HepG2 (cell line): ENCODE results near the gene SNX22. TPM values are rescaled to one million over a fixed set of nuclear protein-coding genes. Genes with fewer than 3 reads are reported as not detected.

Source experiments
- ATAC-seq: fragments of 200-7000 bp; cut with Tn5 transposase; 3 replicates; pipeline ENCODE4 v1.9.1; 2020; ENCODE audit warnings: mild to moderate bottlenecking, moderate library complexity
- BruUV-seq: library from RNA; stranded (reverse); fragments of 400-500 nt; replicated peaks from 2 replicates; lab custom pipeline; 2021; lab: Mats Ljungman, UMichigan
- CTCF ChIA-PET: fragments of 300-600 bp; formaldehyde crosslinking; extraction: SDS; loops from one replicate; lab custom pipeline; 2021; ENCODE audit warnings: low total read pairs, inconsistent platforms, low intra/inter-chr PET ratio; lab: Yijun Ruan, JAX
- POLR2A ChIA-PET: fragments of 350-600 bp; sonication (Branson Sonifier 250); formaldehyde crosslinking; loops from one replicate; lab custom pipeline; 2020; ENCODE audit warnings: antibody characterized with exemption, inconsistent platforms; lab: Yijun Ruan, JAX
- DNase-seq: peaks from one replicate; pipeline ENCODE4 v3.0.0-alpha.2; 2015; ENCODE audit warnings: low spot score
- FAIRE-seq: peaks from 3 replicates; lab custom pipeline; 2011; peaks lifted over from hg19 to GRCh38; lab: Jason Lieb, UNC
- H2AFZ ChIP-seq: one replicate; pipeline ENCODE4 v1.6.1; 2011; ENCODE audit warnings: low read length, inconsistent platforms
- H3K27ac ChIP-seq: fragments of 300-600 bp; 3 replicates; pipeline ENCODE4 v1.8.0; 2011; ENCODE audit warnings: mixed run types, mild to moderate bottlenecking, mixed read lengths, low read length, inconsistent platforms; ENCODE audit not compliant: insufficient read depth; ENCODE audit errors: extremely low read length
- H3K27me3 ChIP-seq, 2 experiments: fragments of 200-600 bp in 1 of 2; 2 replicates in 1 of 2; 3 replicates in 1 of 2; pipeline versions ENCODE4 v1.6.0 to v1.8.0; 2011; ENCODE audit warnings: low read length in 2 of 2, mild to moderate bottlenecking in 2 of 2, moderate library complexity in 2 of 2, inconsistent platforms in 1 of 2; ENCODE audit not compliant: insufficient read depth in 2 of 2, control insufficient read depth in 1 of 2
- H3K36me3 ChIP-seq, 2 experiments: fragments of 200-600 bp in 1 of 2; replicated peaks in 1 of 2; 2 replicates in 1 of 2; 3 replicates in 1 of 2; pipeline versions ENCODE4 v1.5.1 to v1.8.0; 2011; ENCODE audit warnings: low read length in 2 of 2, inconsistent platforms in 1 of 2; ENCODE audit not compliant: insufficient read depth in 2 of 2, control insufficient read depth in 1 of 2
- H3K4me1 ChIP-seq: 2 replicates; pipeline ENCODE4 v1.5.1; 2012; ENCODE audit warnings: low read length, inconsistent platforms; ENCODE audit not compliant: insufficient read depth
- H3K4me2 ChIP-seq: 2 replicates; pipeline ENCODE4 v1.6.0; 2011; ENCODE audit warnings: low read depth, low read length, inconsistent platforms
- H3K4me3 ChIP-seq, 3 experiments: fragments of 200-600 bp in 1 of 3; sonication (generic), shearing (Covaris generic) in 1 of 3; replicated peaks in 1 of 3; 2 replicates each; pipeline ENCODE4 v1.5.1; 2011 to 2016; ENCODE audit warnings: low read length in 3 of 3, inconsistent platforms in 2 of 3, low read depth in 2 of 3, mild to moderate bottlenecking in 2 of 3, control low read depth in 1 of 3, mixed read lengths in 1 of 3; ENCODE audit not compliant: insufficient read depth in 1 of 3
- H3K79me2 ChIP-seq: one replicate; pipeline ENCODE4 v1.6.1; 2011; ENCODE audit warnings: low read length, inconsistent platforms; ENCODE audit not compliant: insufficient read depth
- H3K9ac ChIP-seq: 2 replicates; pipeline ENCODE4 v1.6.0; 2011; ENCODE audit warnings: mild to moderate bottlenecking, low read depth, low read length, inconsistent platforms; ENCODE audit not compliant: insufficient read depth
- H3K9me3 ChIP-seq: 2 replicates; pipeline ENCODE4 v1.5.1; 2012; ENCODE audit warnings: mild to moderate bottlenecking, low read length
- H4K20me1 ChIP-seq: 2 replicates; pipeline ENCODE4 v1.6.0; 2011; ENCODE audit warnings: inconsistent platforms, mild to moderate bottlenecking, low read length, moderate library complexity; ENCODE audit not compliant: insufficient read depth
- AGO2 ChIP-seq: fragments of 200-400 bp; formaldehyde crosslinking; optimal IDR thresholded peaks from 2 replicates; pipeline ENCODE3; 2017; ENCODE audit warnings: mild to moderate bottlenecking, low read depth, low read length, moderate library complexity
- CAMTA2 ChIP-seq: sonication (generic); formaldehyde crosslinking; IDR thresholded peaks from 2 replicates; pipeline ENCODE4 v1.4.0; 2020; ENCODE audit warnings: mild to moderate bottlenecking, missing genetic modification reagents, borderline replicate concordance
- RBM39 ChIP-seq: fragments of 200-400 bp; formaldehyde crosslinking; IDR thresholded peaks from one replicate; pipeline ENCODE4 v1.6.1; 2018; ENCODE audit warnings: antibody characterized with exemption, mild to moderate bottlenecking, low read depth, low read length; ENCODE audit not compliant: poor library complexity, severe bottlenecking
- SMYD3 ChIP-seq: sonication (generic); formaldehyde crosslinking; IDR thresholded peaks from 2 replicates; pipeline ENCODE4 v1.8.1; 2023; ENCODE audit warnings: mild to moderate bottlenecking, missing genetic modification reagents
- WGBS: methylation state at CpG from one replicate; pipeline ENCODE4 v1.1.6; 2017; ENCODE audit warnings: low lambda C conversion rate; 5-methylcytosine and 5-hydroxymethylcytosine counted together
- in situ Hi-C: cut with HindIII; loops from 2 replicates; pipeline ENCODE4 v1.10.0; 2017; ENCODE audit warnings: low pct_unique_long_range_greater_than_20kb; ENCODE audit not compliant: extremely low pct_ligation_motif_present
- intact Hi-C: fragments of 100-400 bp; cut with micrococcal nuclease; formaldehyde crosslinking; loops from one replicate; pipeline ENCODE4 v1.10.0; 2022; ENCODE audit not compliant: unreplicated experiment
- polyA plus RNA-seq, 8 experiments: library from polyadenylated mRNA; depleted of rRNA in 3 of 8; stranded (reverse) in 7 of 8; unstranded in 1 of 8; fragments of >200 nt; fragmentation: Illumina TruSeq in 4 of 8; extraction: Trizol in 4 of 8; gene quantifications; 2 replicates each; pipeline versions ENCODE4 v1.2.1 to v1.2.3, GENCODE V29; 2011 to 2016; ENCODE audit warnings: low read depth in 4 of 8, missing spikeins in 1 of 8, mixed read lengths in 1 of 8; ENCODE audit not compliant: insufficient read depth in 1 of 8
- total RNA-seq, 5 experiments: library from RNA; depleted of rRNA; stranded (reverse); fragments of >200 nt; fragmentation: Illumina TruSeq; extraction: Trizol; gene quantifications; 2 replicates each; pipeline ENCODE4 v1.2.3, GENCODE V29; 2016; ENCODE audit warnings: low read depth in 1 of 5
- TF ChIP-seq, protein P1 (sequence below): sonication (generic); formaldehyde crosslinking; IDR thresholded peaks from 2 replicates; pipeline ENCODE4 v1.4.0; 2020; ENCODE audit warnings: missing genetic modification reagents; ENCODE audit errors: not compliant biosample characterization
- TF ChIP-seq, protein P2 (sequence below): sonication (generic); formaldehyde crosslinking; IDR thresholded peaks from 2 replicates; pipeline ENCODE4 v1.4.0; 2020; ENCODE audit warnings: mild to moderate bottlenecking, missing genetic modification reagents

Gene SNX22
- total and polyA plus RNA-seq, 2 of the 13 experiments (the other 11 are each of a cell fraction or from before 2014, with no cell fraction given) = 2.3 to 5.5 TPM

DNA sequence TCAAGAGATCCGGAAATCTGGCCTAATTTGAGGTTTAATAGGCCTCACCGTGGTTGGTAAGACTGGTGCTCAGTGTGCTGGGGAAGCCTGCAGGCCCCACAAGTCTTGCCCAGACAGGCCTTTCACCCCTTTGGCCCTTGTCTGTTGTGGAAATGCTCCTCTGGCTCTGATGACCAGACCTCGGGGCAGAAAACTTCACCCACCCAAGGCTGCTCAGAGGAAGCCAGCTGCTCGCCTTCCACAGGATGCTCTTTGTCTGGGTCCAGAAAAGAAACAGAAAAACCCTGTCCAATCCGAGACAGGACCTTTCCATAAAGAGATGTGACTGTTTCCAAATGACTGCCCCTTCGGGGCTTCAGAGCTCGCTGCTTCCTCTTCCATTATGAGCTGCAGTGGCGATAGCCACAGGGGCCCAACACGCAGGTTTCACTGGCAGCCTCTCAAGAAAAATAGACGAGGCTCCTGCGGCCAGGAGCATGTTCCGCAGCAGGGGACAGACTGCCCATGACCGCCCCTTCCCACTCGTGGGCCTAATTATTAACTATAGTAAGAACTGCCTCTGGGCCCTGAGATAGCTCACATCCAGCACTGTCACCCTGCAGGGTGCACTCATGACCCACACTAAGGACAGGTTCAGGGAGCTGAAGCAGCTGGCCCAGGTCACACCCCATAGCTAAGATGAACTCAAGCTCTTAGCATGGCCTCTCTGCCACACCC, 6.8 kb upstream of the SNX22 start:
- Histone ChIP-seq H3K4me2 (no peak overlapping the region), H3K4me3 (no peak overlapping the region), H3K79me2 (no peaks in the 10 kb centered on the region), H3K4me1 (peaks cover 57% of the 10 kb centered on the region), H4K20me1 (no peaks in the 10 kb centered on the region), H2AFZ (no peak overlapping the region), H3K27ac (no peak overlapping the region), H3K9ac (no peak overlapping the region), H3K9me3 (no peaks in the 10 kb centered on the region), H3K36me3 (peaks cover 14 to 20% of the 10 kb centered on the region in 2 experiments; a peak in 4 of 5 replicates), H3K27me3 (no peaks in the 10 kb centered on the region)
- DNase-seq (no peak), FAIRE-seq (no peak), ATAC-seq (no peak)
- intact Hi-C loops (no loop called here), in situ Hi-C loops (no loop called here)
- TF ChIP-seq RBM39 (no peak), CAMTA2 (CRISPR knock-in tag) (no peak), AGO2 (peak; percentile 12), SMYD3 (CRISPR knock-in tag) (no peak)
- TF ChIP-seq, protein P1, sequence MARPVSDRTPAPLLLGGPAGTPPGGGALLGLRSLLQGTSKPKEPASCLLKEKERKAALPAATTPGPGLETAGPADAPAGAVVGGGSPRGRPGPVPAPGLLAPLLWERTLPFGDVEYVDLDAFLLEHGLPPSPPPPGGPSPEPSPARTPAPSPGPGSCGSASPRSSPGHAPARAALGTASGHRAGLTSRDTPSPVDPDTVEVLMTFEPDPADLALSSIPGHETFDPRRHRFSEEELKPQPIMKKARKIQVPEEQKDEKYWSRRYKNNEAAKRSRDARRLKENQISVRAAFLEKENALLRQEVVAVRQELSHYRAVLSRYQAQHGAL (CRISPR knock-in tag) = no peak
- TF ChIP-seq, protein P2, sequence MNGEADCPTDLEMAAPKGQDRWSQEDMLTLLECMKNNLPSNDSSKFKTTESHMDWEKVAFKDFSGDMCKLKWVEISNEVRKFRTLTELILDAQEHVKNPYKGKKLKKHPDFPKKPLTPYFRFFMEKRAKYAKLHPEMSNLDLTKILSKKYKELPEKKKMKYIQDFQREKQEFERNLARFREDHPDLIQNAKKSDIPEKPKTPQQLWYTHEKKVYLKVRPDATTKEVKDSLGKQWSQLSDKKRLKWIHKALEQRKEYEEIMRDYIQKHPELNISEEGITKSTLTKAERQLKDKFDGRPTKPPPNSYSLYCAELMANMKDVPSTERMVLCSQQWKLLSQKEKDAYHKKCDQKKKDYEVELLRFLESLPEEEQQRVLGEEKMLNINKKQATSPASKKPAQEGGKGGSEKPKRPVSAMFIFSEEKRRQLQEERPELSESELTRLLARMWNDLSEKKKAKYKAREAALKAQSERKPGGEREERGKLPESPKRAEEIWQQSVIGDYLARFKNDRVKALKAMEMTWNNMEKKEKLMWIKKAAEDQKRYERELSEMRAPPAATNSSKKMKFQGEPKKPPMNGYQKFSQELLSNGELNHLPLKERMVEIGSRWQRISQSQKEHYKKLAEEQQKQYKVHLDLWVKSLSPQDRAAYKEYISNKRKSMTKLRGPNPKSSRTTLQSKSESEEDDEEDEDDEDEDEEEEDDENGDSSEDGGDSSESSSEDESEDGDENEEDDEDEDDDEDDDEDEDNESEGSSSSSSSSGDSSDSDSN (CRISPR knock-in tag) = no peak
- POLR2A ChIA-PET = interaction anchor here (1.0 kb wide), 1 partner anchor 33 kb away, joined by 3 read pairs; no protein-coding TSS in a partner anchor
- whole genome bisulfite sequencing = 89% methylated on average over 10 of the region's 14 CpGs
- CTCF ChIA-PET = no interaction called here
- BruUV-seq = no TSS peak
